Right forelimb (tissue), 1 donor: ENCODE measurements around the gene IFNA17.
"Not testable (repeated sequence)": the region's sequence is repeated elsewhere in the genome, so short reads cannot be mapped to it uniquely, and the experiment has no call there.

Source experiments
- DNase-seq: peaks from one replicate; pipeline ENCODE4 v3.0.0-alpha.2; 2018

Gene IFNA17

DNA sequence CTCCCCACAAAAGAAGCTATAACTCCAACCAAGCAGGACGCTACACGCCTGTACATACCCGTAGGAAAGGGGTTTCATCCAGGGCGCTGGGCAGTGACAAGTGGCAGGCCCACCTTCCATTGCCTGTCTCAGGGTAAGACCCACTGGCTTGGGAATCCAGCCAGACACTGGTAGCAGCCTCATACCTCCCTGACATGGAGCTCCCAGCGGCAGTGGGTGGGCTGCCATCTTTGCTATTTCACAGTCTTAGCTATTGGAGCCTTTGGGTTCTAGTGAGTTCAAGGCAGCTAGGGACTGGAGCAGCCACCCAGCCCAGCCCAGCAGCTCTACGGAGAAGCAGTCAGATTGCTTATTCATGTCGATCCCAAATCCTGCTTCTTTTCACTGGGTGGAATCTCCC lies 17.7 kb downstream of the IFNA17 start:
- DNase-seq, result no peak

DNA sequence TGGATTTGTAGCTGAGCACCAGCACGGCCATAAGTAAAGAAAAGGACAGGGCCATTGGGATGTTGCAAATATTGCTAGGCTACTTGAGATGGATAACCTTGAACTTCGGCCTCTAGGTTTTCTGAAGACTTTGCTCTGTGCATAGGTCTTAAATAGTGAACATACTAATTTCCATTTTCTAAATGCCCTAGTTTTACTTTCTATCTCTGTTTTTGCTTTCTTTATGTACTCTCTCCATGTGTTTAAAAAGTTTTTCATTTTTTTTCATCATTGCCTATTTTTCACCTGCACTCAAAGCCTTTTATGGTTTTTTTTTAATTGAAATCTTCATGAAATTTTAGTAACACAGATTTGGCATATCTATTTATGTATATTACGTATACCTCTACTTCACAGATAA lies 21.0 kb downstream of the IFNA17 start, which contains the start of gene IFNA10:
Gene IFNA10, minus strand, starts transcription at position 101 of the 400 bp plus-strand sequence. Its CDS starts 46 bp downstream, at position 55.
- not testable (repeated sequence) for DNase-seq

DNA sequence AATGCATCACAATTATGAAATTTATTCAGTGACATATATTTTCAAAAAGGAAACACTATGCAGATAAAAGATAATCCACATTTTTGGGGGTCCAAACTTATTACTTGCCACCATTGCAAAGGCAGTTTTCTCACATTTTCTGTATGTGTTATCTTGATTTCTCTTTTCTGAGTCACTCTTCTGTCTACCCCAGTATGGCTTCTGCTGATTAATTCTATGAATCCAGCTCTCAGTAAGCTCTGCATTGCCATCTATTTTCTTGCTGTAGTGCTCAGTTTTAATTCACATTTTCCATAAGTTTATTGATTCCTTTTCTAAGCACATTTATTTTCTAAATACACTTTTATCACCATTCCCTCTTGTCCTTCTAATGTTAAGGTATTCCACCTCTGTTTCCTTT lies 22.8 kb downstream of the IFNA17 start:
- no peak for DNase-seq

DNA sequence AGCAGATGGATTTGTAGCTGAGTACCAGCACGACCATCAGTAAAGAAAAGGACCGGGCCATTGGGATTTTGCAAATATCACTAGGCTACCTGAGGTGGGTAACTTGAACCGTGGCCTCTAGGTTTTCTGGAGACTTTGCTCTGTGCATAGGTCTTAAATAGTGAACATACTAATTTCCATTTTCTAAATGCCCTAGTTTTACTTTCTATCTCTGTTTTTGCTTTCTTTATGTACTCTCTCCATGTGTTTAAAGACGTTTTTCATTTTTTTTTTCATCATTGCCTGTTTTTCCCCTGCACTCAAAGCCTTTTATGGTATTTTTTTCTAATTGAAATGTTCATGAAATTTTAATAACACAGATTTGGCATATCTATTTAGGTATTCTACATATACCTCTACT lies 25.9 kb downstream of the IFNA17 start, which contains the start of gene IFNA7:
Gene IFNA7, minus strand, starts transcription at position 101 of the 400 bp plus-strand sequence. Its CDS starts 40 bp downstream, at position 61.
- DNase-seq, result not testable (repeated sequence)

DNA sequence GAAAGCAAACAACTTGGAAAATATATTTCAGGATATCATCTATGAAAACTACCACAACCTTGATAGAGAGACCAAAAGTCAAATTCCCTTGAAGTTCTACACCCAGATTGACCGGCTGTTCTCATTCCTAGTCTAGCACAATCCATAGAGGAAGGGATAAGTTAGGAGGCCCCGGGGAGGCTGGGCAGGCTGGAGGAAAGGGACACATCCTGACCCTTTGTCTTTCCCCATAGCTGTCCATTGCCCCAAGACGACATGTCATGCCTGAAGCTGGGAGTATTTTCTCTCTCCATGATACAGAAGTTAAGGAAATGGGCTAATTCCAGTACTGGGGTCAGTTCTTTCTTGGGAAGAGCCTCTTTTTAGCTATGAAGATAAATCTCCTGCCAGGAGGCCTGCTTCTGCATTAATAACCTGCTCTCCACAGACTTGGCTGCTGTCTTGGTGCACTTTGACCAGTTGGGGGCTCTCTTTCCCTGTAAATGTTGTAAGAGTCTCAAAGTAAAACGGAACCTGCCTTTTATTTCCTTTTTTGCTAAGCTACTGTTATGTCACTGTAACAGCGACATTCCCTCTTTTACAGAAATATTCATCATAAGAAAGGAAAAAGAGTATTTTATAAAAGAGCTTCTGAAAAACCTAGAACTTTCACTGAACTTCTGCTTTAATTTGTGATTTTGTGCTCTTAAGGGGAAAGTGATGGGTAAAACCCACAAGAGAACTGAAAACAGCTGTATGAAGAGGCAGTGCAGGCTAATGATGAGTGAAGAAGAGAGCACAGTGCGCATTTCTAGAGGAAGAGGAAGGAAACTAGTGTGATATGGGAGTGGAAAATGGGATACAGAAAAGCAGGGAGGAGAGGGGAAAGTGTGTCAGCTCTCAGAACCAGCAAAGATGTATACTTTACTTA lies 32.9 kb downstream of the IFNA17 start:
- not testable (repeated sequence) for DNase-seq

DNA sequence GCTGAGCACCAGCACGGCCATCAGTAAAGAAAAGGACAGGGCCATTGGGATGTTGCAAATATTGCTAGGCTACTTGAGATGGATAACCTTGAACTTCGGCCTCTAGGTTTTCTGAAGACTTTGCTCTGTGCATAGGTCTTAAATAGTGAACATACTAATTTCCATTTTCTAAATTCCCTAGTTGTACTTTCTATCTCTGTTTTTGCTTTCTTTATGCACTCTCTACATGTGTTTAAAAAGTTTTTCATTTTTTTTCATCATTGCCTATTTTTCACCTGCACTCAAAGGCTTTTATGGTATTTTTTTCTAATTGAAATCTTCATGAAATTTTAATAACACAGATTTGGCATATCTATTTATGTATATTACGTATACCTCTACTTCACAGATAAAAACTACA lies 40.5 kb downstream of the IFNA17 start, which contains the start of gene IFNA4:
Gene IFNA4, minus strand, starts transcription at position 101 of the 400 bp plus-strand sequence. Its CDS starts 56 bp downstream, at position 45.
- not testable (repeated sequence) for DNase-seq

DNA sequence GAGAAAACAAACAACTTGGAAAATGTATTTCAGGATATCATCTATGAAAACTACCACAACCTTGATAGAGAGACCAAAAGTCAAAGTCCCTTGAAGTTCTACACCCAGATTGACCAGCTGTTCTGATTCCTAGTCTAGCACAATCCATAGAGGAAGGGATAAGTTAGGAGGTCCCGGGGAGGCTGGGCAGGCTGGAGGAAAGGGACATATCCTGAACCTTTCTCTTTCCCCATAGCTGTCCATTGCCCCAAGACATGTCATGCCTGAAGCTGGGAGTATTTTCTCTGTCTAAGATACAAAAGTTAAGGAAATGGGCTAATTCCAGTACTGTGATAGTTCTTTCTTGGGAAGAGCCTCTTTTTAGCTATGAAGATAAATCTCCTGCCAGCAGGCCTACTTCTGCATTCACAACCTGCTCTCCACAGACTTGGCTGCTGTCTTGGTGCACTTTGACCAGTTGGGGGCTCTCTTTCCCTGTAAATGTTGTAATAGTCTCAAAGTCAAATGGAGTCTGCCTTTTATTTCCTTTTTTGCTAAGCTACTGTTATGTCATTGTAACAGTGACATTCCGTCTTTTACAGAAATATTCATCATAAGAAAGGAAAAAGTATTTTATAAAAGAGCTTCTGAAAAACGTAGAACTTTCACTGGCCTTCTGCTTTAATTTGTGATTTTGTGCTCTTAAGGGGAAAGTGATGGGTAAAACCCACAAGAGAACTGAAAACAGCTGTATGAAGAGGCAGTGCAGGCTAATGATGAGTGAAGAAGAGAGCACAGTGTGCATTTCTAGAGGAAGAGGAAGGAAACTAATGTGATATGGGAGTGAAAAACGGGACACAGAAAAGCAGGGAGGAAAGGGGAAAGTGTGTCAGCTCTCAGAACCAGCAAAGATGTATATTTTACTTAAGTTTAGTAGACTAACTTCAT lies 44.9 kb downstream of the IFNA17 start:
- not testable (repeated sequence) for DNase-seq
